ENCODE results near the gene BCOR. TPM values are rescaled to one million over a fixed set of nuclear protein-coding genes. Genes with fewer than 3 reads are reported as not detected.

Gene BCOR
- total RNA-seq, 6 experiments from 2014 or later = 15.0 to 20.3 (median 18.3) TPM

DNA sequence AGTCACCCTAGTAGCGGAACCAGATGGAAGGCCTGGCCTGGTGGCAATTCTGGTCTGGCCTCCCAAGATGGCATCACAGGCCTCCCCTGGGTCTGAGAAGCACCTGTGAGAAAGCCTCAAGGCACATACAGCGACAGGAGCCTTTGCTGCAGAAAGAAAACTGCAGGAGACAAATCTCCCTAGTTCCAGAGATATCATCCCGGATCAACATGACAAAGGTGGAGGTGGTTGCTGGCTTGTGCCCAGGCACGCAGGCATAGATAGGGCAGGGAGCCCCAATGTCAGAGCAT lies 93.6 kb downstream of the BCOR start:
- Mint-ChIP-seq H3K4me3 (no peak overlapping the region), H3K9me3 (no peaks in the 10 kb centered on the region), H3K4me1 (ENCODE audit: low read depth) (no peaks in the 10 kb centered on the region), H3K27ac (no peak overlapping the region), H3K27me3 (ENCODE audit: insufficient read depth) (peaks cover 14% of the 10 kb centered on the region), H3K36me3 (ENCODE audit: low read depth) (no peaks in the 10 kb centered on the region)
- no peak for DNase-seq
- no peak for TF ChIP-seq CTCF (IDR thresholded peaks at IDR 0.05)

- Mint-ChIP-seq H3K4me1 (ENCODE audit: low read depth) (no peaks in the 10 kb centered on the region), H3K27ac (no peak overlapping the region), H3K9me3 (no peaks in the 10 kb centered on the region), H3K27me3 (ENCODE audit: insufficient read depth) (peaks cover 14% of the 10 kb centered on the region), H3K36me3 (ENCODE audit: low read depth) (no peaks in the 10 kb centered on the region), H3K4me3 (no peak overlapping the region)
- DNase-seq = no peak
- no peak for TF ChIP-seq CTCF (IDR thresholded peaks at IDR 0.05)
These were observed 94.1 kb downstream of the BCOR start for GRCh38 chrX:40003428-40004245.

GRCh38 chrX:40003071-40003427 lies 94.7 kb downstream of the BCOR start:
- Mint-ChIP-seq H3K27ac (no peak overlapping the region), H3K4me1 (ENCODE audit: low read depth) (no peaks in the 10 kb centered on the region), H3K9me3 (no peaks in the 10 kb centered on the region), H3K27me3 (ENCODE audit: insufficient read depth) (peaks cover 14% of the 10 kb centered on the region), H3K4me3 (no peak overlapping the region), H3K36me3 (ENCODE audit: low read depth) (no peaks in the 10 kb centered on the region)
- DNase-seq = no peak
- no peak for TF ChIP-seq CTCF (IDR thresholded peaks at IDR 0.05)

All from HFFc6 (cell line).